ENCODE measurements around the gene EFCAB6.

DNA sequence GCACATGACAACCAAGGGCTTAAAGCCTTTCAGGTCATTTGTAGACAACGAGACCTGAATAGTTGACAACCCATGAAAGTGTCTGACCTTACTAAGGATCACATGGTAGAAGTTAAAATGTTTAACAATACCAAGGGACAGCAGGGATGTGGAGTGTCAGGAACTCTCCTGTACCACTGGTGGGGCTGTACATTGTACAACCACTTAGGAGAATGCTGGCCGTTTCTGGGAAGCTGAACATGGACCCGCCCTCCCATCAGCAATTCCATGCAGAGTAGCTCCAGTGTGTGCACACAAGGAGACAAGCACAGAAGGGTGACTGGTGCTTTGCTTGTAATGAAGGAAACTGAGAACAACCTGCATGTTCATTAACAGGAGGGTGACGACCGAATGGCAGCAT is 237.4 kb downstream of the EFCAB6 start:
- TF ChIP-seq, protein P1, sequence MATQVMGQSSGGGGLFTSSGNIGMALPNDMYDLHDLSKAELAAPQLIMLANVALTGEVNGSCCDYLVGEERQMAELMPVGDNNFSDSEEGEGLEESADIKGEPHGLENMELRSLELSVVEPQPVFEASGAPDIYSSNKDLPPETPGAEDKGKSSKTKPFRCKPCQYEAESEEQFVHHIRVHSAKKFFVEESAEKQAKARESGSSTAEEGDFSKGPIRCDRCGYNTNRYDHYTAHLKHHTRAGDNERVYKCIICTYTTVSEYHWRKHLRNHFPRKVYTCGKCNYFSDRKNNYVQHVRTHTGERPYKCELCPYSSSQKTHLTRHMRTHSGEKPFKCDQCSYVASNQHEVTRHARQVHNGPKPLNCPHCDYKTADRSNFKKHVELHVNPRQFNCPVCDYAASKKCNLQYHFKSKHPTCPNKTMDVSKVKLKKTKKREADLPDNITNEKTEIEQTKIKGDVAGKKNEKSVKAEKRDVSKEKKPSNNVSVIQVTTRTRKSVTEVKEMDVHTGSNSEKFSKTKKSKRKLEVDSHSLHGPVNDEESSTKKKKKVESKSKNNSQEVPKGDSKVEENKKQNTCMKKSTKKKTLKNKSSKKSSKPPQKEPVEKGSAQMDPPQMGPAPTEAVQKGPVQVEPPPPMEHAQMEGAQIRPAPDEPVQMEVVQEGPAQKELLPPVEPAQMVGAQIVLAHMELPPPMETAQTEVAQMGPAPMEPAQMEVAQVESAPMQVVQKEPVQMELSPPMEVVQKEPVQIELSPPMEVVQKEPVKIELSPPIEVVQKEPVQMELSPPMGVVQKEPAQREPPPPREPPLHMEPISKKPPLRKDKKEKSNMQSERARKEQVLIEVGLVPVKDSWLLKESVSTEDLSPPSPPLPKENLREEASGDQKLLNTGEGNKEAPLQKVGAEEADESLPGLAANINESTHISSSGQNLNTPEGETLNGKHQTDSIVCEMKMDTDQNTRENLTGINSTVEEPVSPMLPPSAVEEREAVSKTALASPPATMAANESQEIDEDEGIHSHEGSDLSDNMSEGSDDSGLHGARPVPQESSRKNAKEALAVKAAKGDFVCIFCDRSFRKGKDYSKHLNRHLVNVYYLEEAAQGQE (IDR thresholded peaks at IDR 0.05; ENCODE audit: low read depth), result no peak
- no peak for TF ChIP-seq TAF1 (IDR thresholded peaks at IDR 0.05; ENCODE audit: low read depth)
- no peak for TF ChIP-seq ZBTB7A (IDR thresholded peaks at IDR 0.05; ENCODE audit: low read depth)
- TF ChIP-seq FOXM1 (IDR thresholded peaks at IDR 0.05; ENCODE audit: borderline replicate concordance, low read depth), result no peak
- TF ChIP-seq, protein P2, sequence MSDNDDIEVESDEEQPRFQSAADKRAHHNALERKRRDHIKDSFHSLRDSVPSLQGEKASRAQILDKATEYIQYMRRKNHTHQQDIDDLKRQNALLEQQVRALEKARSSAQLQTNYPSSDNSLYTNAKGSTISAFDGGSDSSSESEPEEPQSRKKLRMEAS (IDR thresholded peaks at IDR 0.05), result no peak
- TF ChIP-seq EP300 (IDR thresholded peaks at IDR 0.05; ENCODE audit: borderline replicate concordance), result no peak
- TF ChIP-seq, protein P3, sequence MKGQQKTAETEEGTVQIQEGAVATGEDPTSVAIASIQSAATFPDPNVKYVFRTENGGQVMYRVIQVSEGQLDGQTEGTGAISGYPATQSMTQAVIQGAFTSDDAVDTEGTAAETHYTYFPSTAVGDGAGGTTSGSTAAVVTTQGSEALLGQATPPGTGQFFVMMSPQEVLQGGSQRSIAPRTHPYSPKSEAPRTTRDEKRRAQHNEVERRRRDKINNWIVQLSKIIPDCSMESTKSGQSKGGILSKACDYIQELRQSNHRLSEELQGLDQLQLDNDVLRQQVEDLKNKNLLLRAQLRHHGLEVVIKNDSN (IDR thresholded peaks at IDR 0.05), result no peak
- no peak for TF ChIP-seq RAD21 (IDR thresholded peaks at IDR 0.05; ENCODE audit: low read depth)
- no peak for TF ChIP-seq CREB1 (IDR thresholded peaks at IDR 0.05; ENCODE audit: low read depth)
- TF ChIP-seq TEAD4 (IDR thresholded peaks at IDR 0.05), result no peak
- no peak for TF ChIP-seq EGR1 (IDR thresholded peaks at IDR 0.05)
- no peak for TF ChIP-seq NFIC (IDR thresholded peaks at IDR 0.05)
- TF ChIP-seq CEBPB (IDR thresholded peaks at IDR 0.05), result no peak
- no peak for TF ChIP-seq YY1 (IDR thresholded peaks at IDR 0.05; ENCODE audit: low read depth)

Data from Ishikawa (cell line).